Measurements from ENCODE around the gene MRC2.
"Not testable (repeated sequence)": the region's sequence is repeated elsewhere in the genome, so short reads cannot be mapped to it uniquely, and the experiment has no call there.

MRC2 gene

DNA sequence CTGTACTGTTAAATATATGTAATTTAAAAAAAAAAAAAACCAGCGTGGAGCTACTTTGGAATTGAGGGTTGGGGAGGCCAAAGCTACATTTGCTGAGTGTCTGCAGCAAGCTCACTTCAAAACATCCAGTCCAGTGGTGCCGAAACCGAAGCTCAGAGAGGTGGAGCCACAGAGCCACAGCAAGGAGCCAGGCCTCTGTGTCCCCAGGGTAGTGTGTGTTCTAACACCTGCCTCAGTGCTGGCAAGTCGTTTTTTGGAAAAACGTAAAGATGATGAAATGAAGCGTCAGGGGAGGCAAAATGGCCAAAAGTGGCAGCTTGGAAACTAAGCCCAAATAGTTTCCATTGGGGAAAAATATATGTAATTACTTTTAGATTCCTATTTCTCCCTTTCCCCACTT, 36.1 kb upstream of the MRC2 start:
- TF ChIP-seq, protein P1, sequence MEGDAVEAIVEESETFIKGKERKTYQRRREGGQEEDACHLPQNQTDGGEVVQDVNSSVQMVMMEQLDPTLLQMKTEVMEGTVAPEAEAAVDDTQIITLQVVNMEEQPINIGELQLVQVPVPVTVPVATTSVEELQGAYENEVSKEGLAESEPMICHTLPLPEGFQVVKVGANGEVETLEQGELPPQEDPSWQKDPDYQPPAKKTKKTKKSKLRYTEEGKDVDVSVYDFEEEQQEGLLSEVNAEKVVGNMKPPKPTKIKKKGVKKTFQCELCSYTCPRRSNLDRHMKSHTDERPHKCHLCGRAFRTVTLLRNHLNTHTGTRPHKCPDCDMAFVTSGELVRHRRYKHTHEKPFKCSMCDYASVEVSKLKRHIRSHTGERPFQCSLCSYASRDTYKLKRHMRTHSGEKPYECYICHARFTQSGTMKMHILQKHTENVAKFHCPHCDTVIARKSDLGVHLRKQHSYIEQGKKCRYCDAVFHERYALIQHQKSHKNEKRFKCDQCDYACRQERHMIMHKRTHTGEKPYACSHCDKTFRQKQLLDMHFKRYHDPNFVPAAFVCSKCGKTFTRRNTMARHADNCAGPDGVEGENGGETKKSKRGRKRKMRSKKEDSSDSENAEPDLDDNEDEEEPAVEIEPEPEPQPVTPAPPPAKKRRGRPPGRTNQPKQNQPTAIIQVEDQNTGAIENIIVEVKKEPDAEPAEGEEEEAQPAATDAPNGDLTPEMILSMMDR (IDR thresholded peaks at IDR 0.05; ENCODE audit: extremely low read depth, insufficient read depth, missing control alignments) = no peak
- in situ Hi-C loops (cut with MboI; ENCODE audit: low pct_unique_long_range_greater_than_20kb, low sequenced_read_pairs, unreplicated experiment) = no loop called here
- DNase-seq (ENCODE audit: low spot score) = no peak

DNA sequence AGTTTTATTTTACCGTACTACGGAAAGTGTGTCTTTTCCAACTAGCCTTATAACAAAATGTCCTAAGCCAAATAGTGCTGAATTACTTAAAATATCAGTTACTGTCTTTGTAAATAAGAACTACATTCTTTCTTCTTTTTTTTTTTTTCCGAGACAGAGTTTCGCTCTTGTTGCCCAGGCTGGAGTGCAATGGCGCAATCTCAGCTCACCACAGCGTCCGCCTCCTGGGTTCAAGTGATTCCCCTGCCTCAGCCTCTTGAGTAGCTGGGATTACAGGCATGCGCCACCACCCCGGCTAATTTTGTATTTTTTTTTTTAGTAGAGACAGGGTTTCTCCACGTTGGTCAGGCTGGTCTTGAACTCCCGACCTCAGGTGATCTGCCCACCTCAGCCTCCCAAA, 35.6 kb upstream of the MRC2 start:
- DNase-seq (ENCODE audit: low spot score); in situ Hi-C loops (cut with MboI; ENCODE audit: low pct_unique_long_range_greater_than_20kb, low sequenced_read_pairs, unreplicated experiment): not testable (repeated sequence)

DNA sequence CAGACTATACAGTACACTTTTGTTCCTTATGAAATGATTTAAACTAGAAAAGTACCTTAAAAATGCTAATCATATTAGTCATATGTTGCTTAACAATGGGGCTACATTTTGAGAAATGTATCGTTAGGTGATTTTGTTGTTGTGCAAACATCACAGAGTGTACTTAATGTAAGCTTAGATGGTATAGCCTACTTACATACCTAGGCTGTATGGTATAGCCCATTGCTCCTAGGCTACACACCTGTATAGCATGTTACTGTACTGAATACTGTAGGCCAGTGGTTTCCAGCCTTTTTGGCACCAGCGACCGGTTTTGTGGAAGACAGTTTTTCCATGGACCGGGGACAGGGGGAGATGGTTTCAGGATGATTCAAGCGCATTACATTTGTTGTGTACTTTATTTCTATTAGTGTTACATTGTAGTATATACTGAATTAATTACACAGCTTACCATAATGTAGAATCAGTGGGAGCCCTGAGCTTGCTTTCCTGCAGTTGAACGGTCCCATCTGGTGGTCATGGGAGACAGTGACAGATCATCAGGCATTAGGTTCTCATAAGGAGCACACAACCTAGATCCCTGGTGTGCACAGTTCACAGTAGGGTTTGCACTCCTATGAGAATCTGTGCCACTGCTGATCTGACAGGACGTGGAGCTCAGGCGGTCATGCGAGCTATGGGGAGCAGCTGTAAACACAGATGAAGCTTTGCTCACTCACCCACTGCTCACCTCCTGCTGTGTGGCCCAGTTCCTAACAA, 35.0 kb upstream of the MRC2 start:
- no peak for DNase-seq (ENCODE audit: low spot score)
- in situ Hi-C loops (cut with MboI; ENCODE audit: low pct_unique_long_range_greater_than_20kb, low sequenced_read_pairs, unreplicated experiment) = no loop called here
- TF ChIP-seq, protein P1 (IDR thresholded peaks at IDR 0.05; ENCODE audit: extremely low read depth, insufficient read depth, missing control alignments) = no peak

DNA sequence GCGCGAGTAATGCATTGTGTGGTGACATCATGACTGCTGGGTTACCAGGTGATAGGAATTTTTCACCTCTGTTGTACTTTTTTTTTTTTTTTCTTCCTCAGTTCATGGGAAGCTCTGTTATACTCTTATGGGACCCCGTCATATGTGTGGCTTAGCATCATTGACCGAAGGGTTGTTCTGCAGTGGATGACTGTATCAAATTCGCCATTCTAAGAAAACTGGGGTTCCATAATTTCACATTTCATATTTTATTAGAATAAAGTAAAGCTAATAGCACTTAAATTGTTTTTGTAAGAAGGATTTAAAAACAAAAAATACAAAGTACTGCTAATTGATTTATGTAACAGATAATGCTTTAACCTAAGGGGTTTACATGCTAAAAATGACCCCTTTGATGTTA, 32.0 kb upstream of the MRC2 start:
- in situ Hi-C loops (cut with MboI; ENCODE audit: low pct_unique_long_range_greater_than_20kb, low sequenced_read_pairs, unreplicated experiment) = no loop called here
- TF ChIP-seq, protein P1 (IDR thresholded peaks at IDR 0.05; ENCODE audit: extremely low read depth, insufficient read depth, missing control alignments) = no peak

DNA sequence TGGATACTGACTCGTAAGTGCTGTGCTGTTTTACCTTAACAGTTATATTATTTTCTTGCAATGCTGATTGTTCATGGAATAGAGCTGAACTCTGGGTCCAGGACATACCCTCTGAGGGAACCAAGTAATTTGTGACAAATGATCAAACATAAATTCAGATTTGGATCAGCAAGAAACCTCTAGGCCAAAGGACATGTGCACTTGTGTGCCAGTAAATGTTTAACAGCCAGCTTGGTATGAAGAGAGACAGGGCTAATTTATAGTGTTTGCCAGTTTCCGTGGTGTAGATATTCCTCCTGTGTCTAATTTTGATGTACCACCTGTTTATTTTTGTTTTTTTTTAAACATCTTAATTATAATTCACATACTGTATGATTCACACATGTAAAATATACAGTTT, 30.8 kb upstream of the MRC2 start:
- no peak for DNase-seq (ENCODE audit: low spot score)
- in situ Hi-C loops (cut with MboI; ENCODE audit: low pct_unique_long_range_greater_than_20kb, low sequenced_read_pairs, unreplicated experiment) = no loop called here
- TF ChIP-seq, protein P1 (IDR thresholded peaks at IDR 0.05; ENCODE audit: extremely low read depth, insufficient read depth, missing control alignments) = no peak

More for the DNA sequence above, 32.0 kb upstream of the MRC2 start:
- DNase-seq (ENCODE audit: low spot score) = no peak

DNA sequence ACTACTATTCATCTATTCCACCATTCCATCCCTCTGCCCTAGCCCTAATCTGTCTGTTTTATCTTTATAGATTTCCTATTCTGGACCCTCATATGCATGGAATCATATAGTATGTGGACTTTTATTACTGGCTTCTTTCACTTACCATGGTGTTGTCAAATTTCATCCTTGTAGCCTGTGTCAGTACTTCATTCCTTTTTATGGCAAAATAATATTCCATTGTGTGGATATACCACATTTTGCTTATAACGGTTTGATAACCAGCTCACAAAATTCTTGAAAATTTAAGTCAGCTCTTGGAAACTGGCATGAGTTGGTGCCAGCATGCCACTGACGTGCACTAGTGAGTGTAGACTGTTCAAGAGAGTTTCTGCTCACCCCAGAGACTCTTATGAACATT, 30.3 kb upstream of the MRC2 start:
- DNase-seq (ENCODE audit: low spot score) = no peak
- in situ Hi-C loops (cut with MboI; ENCODE audit: low pct_unique_long_range_greater_than_20kb, low sequenced_read_pairs, unreplicated experiment) = no loop called here
- TF ChIP-seq, protein P1 (IDR thresholded peaks at IDR 0.05; ENCODE audit: extremely low read depth, insufficient read depth, missing control alignments) = no peak

DNA sequence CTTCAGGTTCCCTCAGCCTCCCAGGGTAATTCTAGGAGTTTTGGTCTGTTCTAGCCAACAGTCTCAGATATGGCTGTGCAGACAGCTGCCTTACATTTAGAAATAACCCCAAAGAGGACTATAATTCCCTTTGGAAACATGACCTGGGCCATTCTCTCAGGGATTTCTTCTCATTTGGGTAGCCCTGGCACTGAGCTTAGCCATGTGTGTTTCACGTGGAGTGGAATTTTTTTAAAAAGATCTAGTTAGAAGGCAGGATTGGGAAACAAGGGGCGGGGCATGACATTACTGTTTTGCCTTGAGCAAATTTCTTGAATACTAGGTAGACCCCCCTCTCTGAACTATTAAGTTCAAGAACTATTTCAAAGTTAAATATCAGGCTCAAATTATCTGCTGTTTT, 29.6 kb upstream of the MRC2 start:
- in situ Hi-C loops (cut with MboI; ENCODE audit: low pct_unique_long_range_greater_than_20kb, low sequenced_read_pairs, unreplicated experiment) = no loop called here
- DNase-seq (ENCODE audit: low spot score) = no peak
- TF ChIP-seq, protein P1 (IDR thresholded peaks at IDR 0.05; ENCODE audit: extremely low read depth, insufficient read depth, missing control alignments) = no peak
